Activated CD8-positive, alpha-beta memory T cell treated with anti-CD3 and anti-CD28 coated beads, Interleukin-2, amount 50 U/mL, for 24 hours (primary cell): ENCODE results near the gene REPS1.

Experiments
- DNase-seq: peaks from one replicate; pipeline ENCODE4 v3.0.0-alpha.2; 2020; ENCODE audit errors: extremely low read depth

REPS1 gene

GRCh38 chr6:138856654-138857053 lies 131.4 kb downstream of the REPS1 start:
- DNase-seq, result no peak
